ENCODE measurements around the gene CCDC134.

CCDC134 gene

DNA sequence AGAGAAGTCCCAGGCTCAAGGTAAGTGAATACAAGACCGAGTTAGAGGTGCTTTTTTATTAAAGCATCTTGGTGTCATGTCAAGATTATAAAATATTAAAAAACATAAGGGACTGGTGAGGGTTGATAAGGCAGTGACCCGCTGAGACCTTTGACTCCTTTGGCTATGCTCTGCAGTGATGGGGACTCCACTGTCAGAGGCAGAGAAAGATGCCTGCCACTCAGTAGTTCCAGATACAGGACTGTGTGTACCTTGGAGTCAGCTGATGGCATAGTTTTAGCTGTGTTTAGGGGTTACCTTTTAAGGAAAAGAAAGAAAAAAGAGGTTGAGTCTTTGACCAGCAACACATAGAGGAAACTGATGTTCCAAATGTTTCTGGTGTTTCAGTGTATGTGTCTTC, 73.6 kb downstream of the CCDC134 start:
- no peak for DNase-seq (ENCODE audit: extremely low read depth, low read depth)
- TF ChIP-seq, protein P1, sequence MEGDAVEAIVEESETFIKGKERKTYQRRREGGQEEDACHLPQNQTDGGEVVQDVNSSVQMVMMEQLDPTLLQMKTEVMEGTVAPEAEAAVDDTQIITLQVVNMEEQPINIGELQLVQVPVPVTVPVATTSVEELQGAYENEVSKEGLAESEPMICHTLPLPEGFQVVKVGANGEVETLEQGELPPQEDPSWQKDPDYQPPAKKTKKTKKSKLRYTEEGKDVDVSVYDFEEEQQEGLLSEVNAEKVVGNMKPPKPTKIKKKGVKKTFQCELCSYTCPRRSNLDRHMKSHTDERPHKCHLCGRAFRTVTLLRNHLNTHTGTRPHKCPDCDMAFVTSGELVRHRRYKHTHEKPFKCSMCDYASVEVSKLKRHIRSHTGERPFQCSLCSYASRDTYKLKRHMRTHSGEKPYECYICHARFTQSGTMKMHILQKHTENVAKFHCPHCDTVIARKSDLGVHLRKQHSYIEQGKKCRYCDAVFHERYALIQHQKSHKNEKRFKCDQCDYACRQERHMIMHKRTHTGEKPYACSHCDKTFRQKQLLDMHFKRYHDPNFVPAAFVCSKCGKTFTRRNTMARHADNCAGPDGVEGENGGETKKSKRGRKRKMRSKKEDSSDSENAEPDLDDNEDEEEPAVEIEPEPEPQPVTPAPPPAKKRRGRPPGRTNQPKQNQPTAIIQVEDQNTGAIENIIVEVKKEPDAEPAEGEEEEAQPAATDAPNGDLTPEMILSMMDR (IDR thresholded peaks at IDR 0.05; ENCODE audit: low read depth, low read length), result no peak

GRCh38 chr22:41875531-41876270, 75.2 kb downstream of the CCDC134 start:
- DNase-seq (ENCODE audit: extremely low read depth, low read depth), result no peak
- TF ChIP-seq, protein P1 (IDR thresholded peaks at IDR 0.05; ENCODE audit: low read depth, low read length), result no peak

Data from AG09319 (cell line).